ENCODE data around the gene METTL5. TPM values are rescaled to one million over a fixed set of nuclear protein-coding genes. Genes with fewer than 3 reads are reported as not detected.

METTL5 gene
- total RNA-seq, 1 experiment from 2014 or later, result 192 TPM

DNA sequence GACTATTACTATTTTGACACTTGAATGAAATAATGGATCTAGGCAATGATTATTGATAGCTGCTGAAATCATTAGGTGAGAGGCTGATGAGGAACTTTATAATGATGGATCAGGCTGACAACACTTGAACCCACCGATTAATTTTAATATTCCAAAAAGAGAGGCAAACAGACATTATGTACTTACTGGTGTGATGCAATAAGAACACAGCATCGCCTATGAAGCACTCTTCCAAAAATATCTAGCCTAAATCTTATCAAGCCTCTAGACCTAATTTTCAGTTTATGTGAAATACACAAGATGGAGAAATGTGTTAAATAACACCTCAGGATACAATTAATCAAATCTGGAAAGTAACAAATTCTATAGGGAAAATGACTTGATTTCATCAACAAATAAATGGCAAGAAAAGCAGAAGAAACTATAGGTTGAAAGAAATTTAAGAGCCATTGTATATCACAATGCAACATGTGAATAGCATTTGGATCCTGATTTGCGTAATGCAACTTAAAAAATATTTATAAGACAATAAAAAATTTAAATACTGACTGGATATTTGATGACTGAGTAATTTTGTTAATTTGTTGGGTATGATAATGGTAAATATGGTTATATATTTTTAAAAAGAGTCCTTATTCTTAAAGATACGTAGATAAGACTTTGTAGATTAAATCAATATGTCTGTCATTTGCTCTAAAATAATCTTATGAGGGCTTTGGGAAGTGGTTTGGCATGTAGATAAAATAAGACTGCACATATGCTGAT is 43.3 kb downstream of the METTL5 start:
- DNase-seq (ENCODE audit: low spot score), result no peak

DNA sequence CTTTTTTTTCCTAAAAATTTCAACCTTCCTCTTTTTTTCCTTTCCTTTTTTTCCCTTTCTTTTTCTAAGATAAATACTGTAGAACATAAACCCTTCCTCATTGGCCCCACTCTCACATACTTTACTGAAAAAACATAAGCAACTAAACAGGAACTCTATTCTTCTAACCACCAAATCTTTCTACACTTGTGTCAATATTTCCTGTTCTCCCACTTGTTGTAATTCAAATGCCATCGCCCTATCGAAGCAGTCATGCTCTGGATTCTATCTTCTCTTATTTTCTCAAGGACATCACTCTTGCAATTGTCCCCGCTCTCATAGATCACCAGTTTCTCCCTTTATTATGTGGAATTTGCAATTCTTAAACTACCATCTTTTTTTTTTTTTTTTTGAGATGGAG is 46.3 kb downstream of the METTL5 start:
- DNase-seq (ENCODE audit: low spot score), result no peak

DNA sequence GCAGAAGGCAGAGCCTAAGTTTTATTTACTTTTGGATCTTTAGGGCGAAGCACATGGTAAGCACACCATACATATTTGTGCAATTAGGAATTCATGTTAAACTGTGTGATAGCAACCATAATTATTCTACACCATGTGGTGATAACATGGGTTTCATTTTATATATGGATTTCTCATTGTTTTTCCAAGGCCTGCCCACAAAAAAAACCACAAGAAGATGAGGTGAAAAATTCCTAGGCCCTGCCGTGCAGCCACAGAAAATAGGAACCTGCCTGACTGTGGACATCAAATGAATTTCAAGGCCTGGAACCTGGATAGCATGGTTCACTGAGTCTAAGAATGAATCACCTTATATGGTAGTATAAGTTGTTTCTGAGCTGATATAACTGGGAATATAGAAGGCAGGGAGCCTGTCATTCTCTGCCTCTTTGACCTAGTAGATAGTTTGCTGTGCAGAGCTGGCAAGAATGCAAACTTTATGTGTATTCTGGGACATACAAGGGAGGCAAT is 48.4 kb downstream of the METTL5 start:
- DNase-seq (ENCODE audit: low spot score), result peak; percentile 9

DNA sequence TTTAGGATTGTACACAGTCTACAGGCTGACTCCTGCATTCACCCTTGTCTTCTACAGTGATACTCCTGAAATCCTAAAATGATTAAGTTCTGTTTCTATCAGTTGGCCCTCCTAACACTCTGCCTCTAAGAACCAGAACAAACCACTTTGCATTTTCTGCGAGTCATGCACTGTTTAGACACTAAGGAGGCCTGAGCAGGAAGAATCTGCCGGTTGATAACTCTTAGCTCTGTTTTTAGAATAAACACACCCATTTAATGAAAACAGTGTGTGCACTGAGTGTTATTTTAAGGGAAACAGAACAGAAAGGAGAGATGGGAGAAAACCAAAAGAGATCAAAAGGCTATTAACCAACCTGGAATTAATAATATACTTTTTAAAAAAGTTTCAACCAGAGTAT is 48.9 kb downstream of the METTL5 start:
- DNase-seq (ENCODE audit: low spot score), result peak; percentile 36

DNA sequence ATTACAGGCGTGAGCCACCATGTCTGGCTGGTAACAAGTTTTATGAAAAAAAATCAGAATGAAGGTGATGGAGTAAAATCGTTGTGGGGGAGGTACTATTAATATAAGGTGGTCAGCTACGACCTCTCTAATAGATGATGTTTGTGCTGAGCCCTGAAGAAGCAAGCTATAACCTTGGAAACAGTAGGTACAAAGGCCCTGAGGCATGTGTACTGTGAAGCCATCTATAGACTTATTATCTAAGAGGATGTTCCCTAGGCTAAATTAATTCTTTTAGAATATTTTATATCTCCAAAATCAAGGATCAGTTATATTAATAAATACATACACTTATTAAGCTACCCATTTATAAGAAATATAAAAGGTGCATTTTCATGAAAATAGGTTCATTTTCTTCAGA is 49.4 kb downstream of the METTL5 start:
- DNase-seq (ENCODE audit: low spot score), result no peak

DNA sequence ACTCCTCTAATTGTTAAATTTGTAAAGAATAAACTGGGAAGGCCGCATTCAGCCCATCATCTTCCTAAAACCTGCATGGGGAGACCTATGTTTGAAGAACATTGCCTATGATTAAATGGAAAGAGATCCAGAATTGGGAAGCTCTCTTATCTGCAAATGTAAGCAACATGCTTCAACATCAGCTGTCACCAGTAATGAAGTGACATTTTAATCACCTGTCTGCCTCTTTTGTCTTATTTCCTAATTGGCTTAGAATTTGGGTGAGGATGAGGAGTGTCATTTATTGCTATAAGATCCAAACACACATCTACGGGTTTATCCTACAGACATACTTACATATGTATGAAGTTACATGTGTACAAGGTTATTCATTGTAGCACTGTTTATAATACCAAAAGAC is 52.1 kb downstream of the METTL5 start:
- no peak for DNase-seq (ENCODE audit: low spot score)

DNA sequence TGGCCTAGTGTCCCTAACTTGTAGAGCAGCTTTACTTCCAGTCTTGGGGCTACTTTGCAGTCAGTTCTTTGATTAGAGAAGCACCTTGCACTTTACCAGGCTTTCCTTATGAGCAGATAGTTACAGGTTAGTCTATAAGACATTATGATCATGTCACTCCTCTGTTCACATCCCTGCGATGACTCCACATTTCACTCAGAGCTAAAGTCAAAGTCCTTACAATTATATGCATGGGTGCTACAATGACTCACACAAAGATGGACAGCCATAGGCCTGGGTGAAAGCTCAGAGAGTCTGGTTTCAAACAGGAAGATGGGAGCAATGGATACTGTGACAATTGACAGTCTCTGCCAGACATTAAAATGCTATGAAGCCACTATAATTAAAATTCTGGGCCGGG is 53.1 kb downstream of the METTL5 start:
- no peak for DNase-seq (ENCODE audit: low spot score)

DNA sequence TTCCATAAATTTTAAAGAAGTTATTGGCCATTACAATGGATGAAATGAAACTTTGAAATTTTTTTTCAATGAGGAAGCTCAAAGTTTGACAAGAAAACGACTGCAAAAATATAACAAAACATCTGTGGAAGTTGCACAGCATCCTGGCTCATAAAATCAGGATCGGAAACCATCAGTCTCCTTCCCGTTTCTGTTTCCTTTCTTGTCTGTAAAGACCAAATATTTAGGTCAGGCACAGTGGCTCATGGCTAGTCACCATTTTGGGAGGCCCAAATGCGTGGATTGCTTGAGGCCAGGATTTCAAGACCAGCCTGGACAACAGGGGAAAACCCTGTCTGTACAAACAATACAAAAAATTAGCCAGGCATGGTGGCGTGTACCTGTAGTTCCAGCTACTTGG is 53.7 kb downstream of the METTL5 start:
- DNase-seq (ENCODE audit: low spot score), result no peak

DNA sequence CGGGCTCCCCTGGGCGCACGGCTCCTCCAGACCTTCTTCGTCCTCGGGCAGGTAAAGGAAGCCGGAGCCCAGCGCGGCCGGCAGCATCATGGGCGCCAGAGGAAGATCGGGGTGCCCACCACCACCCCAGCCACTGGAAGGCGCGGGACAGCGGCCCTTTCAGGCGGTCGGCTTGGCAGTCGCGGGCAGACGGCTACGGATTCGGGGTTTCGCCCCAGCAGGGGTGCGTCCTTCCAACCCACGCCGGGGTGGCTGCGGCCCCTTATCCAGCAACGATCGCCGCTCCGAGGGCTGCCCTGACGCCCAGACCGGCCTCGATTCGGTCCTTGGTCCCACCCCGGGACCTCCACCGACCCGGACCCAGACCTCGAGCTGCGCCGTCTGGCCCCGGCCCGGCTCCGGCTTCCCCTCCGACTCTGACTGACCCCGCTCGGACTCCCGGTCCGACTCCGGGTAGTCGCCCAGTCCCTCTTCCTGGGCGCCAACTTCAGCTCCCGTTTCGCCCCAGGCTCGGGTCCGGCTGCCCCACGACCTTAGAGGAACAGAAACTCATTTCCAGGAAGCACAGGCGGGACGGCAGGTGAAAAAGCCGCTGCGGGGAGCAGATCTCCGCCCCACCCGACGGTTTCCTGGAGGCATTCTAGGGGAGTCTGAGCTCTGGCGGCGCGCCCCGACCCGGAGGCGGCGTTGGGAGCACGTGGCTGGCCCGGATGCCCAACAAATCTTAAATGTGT is 56.3 kb downstream of the METTL5 start:
- no peak for DNase-seq (ENCODE audit: low spot score)

DNA sequence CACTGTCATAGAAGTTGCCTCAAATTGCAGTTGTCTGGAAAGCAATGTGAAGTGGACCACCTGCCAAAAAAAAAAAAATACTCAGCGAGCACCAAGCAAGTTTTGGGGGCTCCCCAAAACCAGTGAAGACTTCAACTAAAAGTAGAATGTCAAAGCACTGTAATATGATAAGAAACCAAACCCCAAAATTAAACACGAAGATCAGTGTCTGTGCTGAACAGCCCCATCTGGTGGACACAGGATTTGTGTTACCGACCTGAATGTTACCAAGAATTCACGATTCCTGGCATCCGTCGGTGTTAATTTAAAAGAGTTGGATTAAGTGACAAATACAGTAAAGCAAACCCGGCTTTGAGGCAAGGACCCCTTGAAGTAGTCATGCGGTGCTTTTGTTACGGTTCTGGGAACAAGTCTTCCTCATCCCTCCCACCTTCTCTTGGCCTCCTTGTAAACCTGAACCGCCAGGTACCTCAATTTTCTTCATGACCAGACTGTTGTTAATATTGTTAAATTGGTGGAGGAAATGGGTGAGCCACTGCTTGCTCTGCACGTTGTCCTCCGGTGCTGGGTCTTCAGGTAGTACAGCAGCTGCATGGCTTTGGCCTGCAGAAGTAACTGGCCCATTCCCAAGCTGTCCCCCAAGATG is 57.3 kb downstream of the METTL5 start:
- peak; percentile 55 for DNase-seq (ENCODE audit: low spot score)

DNA sequence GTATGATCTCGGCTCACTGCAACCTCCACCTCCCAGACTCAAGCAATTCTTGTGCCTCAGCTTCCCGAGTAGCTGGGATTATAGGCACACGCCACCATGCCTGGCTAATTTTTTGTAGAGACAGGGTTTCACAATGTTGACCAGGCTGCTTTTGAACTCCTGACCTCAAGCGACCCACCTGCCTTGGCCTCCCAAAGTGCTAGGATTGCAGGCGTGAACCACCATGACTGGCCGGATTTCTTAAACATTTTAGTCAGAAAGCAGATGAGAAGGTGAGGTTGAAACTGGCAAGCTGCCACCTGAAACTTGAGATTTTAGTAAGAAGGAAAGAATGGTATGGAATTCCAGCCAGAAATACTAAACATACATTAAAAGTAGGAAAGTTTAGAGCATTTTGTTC is 59.2 kb downstream of the METTL5 start:
- no peak for DNase-seq (ENCODE audit: low spot score)

DNA sequence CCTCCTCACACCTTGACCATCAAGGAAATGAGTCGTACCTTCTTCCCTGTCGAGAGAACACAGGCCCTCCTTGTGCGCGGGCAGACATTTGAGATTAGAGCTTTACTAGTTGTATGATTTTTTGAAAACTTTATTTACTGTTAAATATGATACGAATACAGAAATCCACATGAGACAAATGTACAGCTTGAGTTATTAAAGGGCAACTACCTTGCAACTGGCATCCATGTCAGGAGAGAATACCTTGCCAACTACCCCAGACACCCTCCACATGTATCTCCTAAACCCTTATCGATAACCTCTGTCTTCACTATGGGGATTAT is 62.8 kb downstream of the METTL5 start:
- DNase-seq (ENCODE audit: low spot score), result no peak

Other genes with a start within 250 kb of the METTL5 start
- gene PPIG, start 240.6 kb downstream of the METTL5 start, total RNA-seq (2014; rRNA removed; shearing (Covaris generic)), result 30.4 and 48.6 TPM in 2 replicates
- gene CFAP210, start 130.5 kb downstream of the METTL5 start, total RNA-seq (2014; rRNA removed; shearing (Covaris generic)), result not detected in 2 replicates
- 12.6 and 13.5 TPM in 2 replicates for gene PHOSPHO2, start 130.4 kb downstream of the METTL5 start, total RNA-seq (2014; rRNA removed; shearing (Covaris generic))
- 24.9 and 29.0 TPM in 2 replicates for gene KLHL23, start 91.1 kb downstream of the METTL5 start, total RNA-seq (2014; rRNA removed; shearing (Covaris generic))
- 212 and 287 TPM in 2 replicates for gene SSB, start 26.0 kb downstream of the METTL5 start, total RNA-seq (2014; rRNA removed; shearing (Covaris generic))
- 19.9 and 21.0 TPM in 2 replicates for gene UBR3, start 2.5 kb upstream of the METTL5 start, total RNA-seq (2014; rRNA removed; shearing (Covaris generic))

Measured in A172 (cell line).